Fibroblast of peridontal ligament (primary cell): ENCODE data around the gene ZSCAN29.
"Not testable (repeated sequence)": the region's sequence is repeated elsewhere in the genome, so short reads cannot be mapped to it uniquely, and the experiment has no call there.

Source experiments
- DNase-seq: peaks from one replicate; pipeline ENCODE4 v3.0.0-alpha.2; 2010; ENCODE audit errors: extremely low read depth

The ZSCAN29 gene

GRCh38 chr15:43370975-43371974 is at the start of gene ZSCAN29, which contains the start of gene TUBGCP4:
Gene ZSCAN29, minus strand, starts transcription at chr15:43371043. Its CDS starts 1,130 bp downstream, at chr15:43369913.
Gene TUBGCP4, plus strand, starts transcription at chr15:43371101. Its CDS starts 254 bp downstream, at chr15:43371355.
- peak; percentile 62 for DNase-seq

GRCh38 chr15:43420435-43420834 is 49.6 kb upstream of the ZSCAN29 start:
- DNase-seq, result no peak

- no peak for DNase-seq
Observed at GRCh38 chr15:43414196-43414595, 43.4 kb upstream of the ZSCAN29 start.

GRCh38 chr15:43412096-43412495 is 41.3 kb upstream of the ZSCAN29 start:
- no peak for DNase-seq

GRCh38 chr15:43410572-43411214 is 39.9 kb upstream of the ZSCAN29 start:
- peak; percentile 30 for DNase-seq

- DNase-seq, result no peak
Observed at GRCh38 chr15:43408789-43409188, 37.9 kb upstream of the ZSCAN29 start.

- no peak for DNase-seq
Observed at GRCh38 chr15:43406808-43407207, 36.0 kb upstream of the ZSCAN29 start.

GRCh38 chr15:43406189-43406588 is 35.3 kb upstream of the ZSCAN29 start:
- peak; percentile 50 for DNase-seq

GRCh38 chr15:43404130-43404529 is 33.3 kb upstream of the ZSCAN29 start:
- DNase-seq, result no peak

GRCh38 chr15:43403616-43404015 is 32.8 kb upstream of the ZSCAN29 start:
- DNase-seq, result no peak

- no peak for DNase-seq
Observed at GRCh38 chr15:43402255-43402654, 31.4 kb upstream of the ZSCAN29 start.

- DNase-seq, result not testable (repeated sequence)
Observed at GRCh38 chr15:43393592-43393991, 22.7 kb upstream of the ZSCAN29 start.

- DNase-seq, result no peak
Observed at GRCh38 chr15:43390723-43391122, 19.9 kb upstream of the ZSCAN29 start.

- peak; percentile 61 for DNase-seq
Observed at GRCh38 chr15:43383070-43383469, 12.2 kb upstream of the ZSCAN29 start.

GRCh38 chr15:43382310-43382709 is 11.5 kb upstream of the ZSCAN29 start:
- DNase-seq, result no peak

GRCh38 chr15:43378601-43379000 is 7.8 kb upstream of the ZSCAN29 start:
- no peak for DNase-seq

GRCh38 chr15:43376017-43376705 is 5.3 kb upstream of the ZSCAN29 start:
- DNase-seq, result peak; percentile 53

- DNase-seq, result peak; percentile 37
Observed at GRCh38 chr15:43370310-43370974, 401 bp downstream of the ZSCAN29 start.

- DNase-seq, result no peak
Observed at GRCh38 chr15:43361313-43361903, 9.4 kb downstream of the ZSCAN29 start.

- no peak for DNase-seq
Observed at GRCh38 chr15:43360821-43361220, 10.0 kb downstream of the ZSCAN29 start.
